Stimulated activated CD8-positive, alpha-beta memory T cell treated with anti-CD3 and anti-CD28 coated beads, Interleukin-12 subunit alpha, Interleukin-12 subunit beta, amount 100 ng/mL, for 4 hours (primary cell): Measurements from ENCODE around the gene ANO4.
"Not testable (repeated sequence)": the region's sequence is repeated elsewhere in the genome, so short reads cannot be mapped to it uniquely, and the experiment has no call there.

ENCODE experiments used
- DNase-seq: peaks from one replicate; pipeline ENCODE4 v3.0.0-alpha.2; 2020; ENCODE audit warnings: low read depth

Gene ANO4

DNA sequence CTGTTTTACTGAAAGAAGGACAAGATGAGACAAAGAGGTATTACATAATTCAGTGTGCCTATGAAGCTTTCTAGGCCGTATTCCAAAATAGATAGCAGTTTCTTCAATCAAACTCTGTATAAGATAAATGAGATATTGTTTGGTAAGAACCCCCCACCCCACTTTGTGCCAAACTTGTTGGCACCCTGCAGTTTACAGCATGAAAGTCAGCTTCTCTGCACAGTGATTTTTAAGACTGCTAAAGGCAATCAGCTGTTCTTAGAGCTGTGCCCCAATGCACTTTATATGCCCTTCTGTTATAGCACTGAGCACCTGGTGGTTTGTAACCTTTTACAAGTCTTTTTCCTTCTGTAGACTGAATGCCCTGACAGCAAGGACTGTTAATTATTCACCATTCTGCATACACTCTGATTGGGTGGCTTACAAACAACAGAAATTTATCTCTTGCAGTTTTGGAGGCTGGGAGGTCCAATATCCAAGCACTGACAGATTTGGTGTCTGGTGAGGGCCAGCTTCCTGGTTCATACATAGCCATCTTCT lies 76.7 kb downstream of the ANO4 start:
- no peak for DNase-seq

- no peak for DNase-seq
Observed at GRCh38 chr12:100875156-100875555, 80.6 kb downstream of the ANO4 start.

GRCh38 chr12:100875771-100876170 lies 81.2 kb downstream of the ANO4 start:
- DNase-seq = no peak

DNA sequence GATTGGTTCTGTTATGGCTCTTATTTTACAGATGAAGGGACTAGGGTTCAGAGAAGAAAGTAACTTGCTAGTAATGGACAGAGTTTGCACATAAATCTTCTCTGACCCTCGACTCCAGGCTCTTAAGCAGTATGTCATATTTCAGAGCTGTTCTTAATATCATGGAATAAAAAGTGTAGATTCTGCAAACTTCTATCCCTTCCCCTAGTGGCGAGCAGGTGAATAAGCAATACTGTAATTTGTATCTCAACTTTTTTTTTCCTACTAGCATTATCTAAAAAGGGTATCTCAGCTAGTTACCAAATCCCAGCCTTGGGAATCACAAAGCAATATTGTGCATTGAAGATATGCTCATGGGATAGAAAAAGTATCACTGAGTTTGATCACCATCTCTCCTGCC lies 83.2 kb downstream of the ANO4 start:
- no peak for DNase-seq

DNA sequence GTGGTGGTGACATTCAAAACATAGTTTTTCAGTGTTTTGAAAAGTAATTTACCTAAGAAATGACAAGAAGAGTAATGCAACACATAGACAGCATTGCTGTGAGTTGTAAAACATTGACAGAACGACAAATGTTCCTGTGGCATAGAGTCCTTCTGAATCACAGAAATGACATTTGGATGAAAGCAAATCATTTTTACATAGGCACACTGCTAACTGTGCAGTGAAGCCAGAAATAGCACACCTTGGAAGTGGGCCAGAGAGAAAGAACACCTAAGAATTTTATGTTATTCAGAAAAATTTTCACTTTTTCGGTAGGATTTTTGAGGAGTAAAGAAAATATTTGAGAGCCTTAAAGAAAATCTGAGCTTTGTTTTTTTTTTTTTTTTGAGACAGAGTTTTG lies 100.6 kb downstream of the ANO4 start:
- no peak for DNase-seq

- DNase-seq = no peak
Observed at GRCh38 chr12:100896192-100896591, 101.6 kb downstream of the ANO4 start.

DNA sequence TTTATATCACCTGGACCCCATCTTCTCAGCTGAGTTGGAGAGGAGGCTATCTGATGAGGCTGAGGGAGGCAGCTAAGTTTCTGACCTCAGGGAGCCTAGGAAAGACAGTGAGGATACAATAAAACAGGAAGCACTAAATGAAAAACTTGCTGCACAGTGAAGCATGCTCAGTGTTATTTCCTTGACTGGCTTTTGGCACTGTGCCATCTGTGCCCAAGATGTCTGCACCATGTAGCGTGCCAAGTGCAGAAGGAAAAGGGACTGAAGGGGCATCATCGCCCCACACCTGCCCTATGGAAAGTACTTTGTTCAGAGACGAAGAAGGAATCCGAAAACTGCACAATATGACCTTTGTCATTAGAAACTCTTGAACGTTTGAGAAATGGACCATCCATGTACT lies 102.7 kb downstream of the ANO4 start:
- no peak for DNase-seq

DNA sequence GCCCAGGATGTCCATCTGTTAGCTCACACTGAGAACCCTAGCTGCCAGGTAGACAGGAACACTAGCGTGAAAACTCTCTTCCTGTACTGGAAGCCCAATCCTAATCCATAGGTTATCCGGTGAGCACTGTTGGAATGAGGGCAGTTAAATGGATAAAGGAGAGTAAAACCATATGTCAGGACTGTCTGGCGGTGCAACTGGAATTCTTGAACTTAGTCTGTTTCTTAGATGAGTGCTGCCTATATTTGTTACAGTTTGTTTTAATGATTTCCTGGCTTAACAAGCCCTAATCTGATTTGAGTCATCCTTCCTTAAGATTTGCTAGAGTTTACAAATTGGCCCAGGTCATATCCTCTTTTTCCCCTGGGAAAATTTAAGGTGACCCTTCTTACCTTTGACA lies 104.7 kb downstream of the ANO4 start:
- no peak for DNase-seq

GRCh38 chr12:100900808-100901207 lies 106.2 kb downstream of the ANO4 start:
- DNase-seq = no peak

GRCh38 chr12:100901266-100901665 lies 106.7 kb downstream of the ANO4 start:
- no peak for DNase-seq

DNA sequence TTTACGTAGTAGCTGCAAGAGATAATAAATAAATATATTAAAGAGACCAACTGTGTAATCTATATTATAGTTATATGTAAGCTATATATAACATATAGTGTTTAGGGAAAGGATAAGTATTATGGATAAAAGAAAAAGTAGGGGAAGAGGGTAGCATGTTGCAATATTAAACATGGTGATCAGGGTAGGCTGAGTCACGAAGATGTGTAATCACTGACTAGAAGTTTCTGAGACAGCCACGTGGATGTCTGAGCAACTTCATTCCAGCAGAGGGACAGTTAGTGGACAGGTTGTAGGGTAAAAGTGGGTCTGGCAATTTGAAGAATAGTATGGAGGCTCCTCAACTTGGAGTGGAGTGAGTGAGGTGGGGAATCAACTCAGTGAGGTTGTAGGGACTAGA lies 109.7 kb downstream of the ANO4 start:
- DNase-seq = no peak

- DNase-seq = no peak
Observed at GRCh38 chr12:100908501-100908900, 113.9 kb downstream of the ANO4 start.

DNA sequence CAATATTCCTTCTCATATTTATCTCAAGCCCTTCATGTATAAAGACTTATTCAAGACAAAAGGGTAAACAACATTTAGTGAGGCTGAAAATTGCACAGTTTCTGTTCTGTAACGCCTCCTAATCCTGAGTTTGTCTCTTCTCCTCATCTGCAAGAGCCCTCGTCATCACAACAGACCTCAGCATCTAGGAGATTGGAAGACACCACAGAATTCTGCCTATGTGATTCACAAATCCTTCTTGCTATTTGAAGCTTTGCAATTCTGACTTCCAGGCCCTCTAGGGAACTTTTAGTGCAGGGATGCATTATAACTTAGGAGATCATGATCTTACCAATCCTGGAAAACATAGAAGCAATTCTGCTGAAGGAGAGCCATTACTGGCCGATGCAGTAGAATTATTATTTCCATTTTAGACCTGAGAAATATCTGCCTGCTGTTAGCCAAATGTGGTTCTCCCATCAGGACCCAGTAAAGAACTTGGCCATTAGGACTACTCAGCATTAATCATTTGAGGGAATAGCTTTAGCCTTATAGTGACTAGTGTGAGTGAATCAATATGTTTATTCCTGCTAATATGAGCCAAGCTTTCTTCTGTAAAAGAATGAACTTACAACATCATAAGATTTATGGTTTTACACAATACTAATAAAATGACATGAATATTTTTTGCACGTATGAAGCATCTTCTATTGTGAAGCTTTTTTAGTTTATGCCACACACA lies 119.5 kb downstream of the ANO4 start:
- DNase-seq = no peak

DNA sequence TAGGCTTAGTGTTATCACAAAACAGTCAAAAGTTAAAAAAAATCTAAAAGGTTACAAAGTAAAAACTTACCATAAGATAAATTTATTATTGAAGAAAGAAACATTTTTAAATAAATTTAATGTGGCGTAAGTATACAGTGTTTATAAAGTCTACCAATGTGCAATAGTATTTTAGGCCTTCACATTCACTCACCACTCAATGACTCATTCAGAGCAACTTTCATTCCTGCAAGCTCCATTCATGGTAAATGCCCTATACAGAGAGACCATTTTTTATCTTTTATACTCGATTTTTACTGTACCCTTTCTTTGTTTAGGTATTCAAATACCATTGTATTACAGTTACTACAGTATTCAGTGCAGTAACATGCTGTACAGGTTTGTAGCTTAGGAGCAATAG lies 124.5 kb downstream of the ANO4 start:
- DNase-seq = no peak

DNA sequence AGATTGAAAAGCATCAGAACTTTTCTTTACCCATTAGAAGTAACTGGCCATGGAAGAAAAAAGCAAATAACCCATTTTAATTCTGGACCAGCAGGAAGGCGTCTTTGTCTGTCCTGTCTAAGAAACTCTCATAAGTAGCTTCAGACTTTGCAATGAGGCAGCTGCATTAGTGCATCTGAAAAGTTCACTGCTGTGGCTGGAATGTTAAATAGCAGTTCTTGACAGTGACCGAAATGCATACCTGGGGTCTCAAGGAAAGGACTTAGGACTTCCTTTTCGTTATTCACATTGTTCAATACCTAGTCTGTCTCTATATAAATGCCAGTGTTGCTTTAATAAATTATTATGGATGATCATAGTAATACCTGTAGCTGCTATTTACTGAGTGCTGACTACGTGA lies 125.9 kb downstream of the ANO4 start:
- DNase-seq = no peak

GRCh38 chr12:100926669-100927248 lies 132.2 kb downstream of the ANO4 start:
- DNase-seq = no peak

DNA sequence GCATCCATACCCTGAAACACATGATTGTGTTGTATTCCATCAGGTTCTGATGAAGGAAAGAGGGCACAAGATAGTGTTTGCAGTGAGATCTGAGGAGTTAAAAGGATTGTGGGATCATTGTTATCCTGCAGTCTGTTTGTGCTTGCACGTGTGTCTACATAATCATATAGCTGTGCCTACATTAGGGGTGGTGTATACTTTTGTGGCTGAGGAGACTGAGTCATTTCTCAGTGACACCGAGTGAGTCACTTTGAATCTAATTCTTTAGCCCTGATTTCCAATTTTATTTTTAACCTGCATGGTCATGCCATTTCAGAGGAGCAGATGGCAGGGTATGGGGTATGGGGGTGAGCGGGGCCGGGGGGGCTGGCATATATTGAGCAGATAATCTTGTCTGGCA lies 133.2 kb downstream of the ANO4 start:
- no peak for DNase-seq

DNA sequence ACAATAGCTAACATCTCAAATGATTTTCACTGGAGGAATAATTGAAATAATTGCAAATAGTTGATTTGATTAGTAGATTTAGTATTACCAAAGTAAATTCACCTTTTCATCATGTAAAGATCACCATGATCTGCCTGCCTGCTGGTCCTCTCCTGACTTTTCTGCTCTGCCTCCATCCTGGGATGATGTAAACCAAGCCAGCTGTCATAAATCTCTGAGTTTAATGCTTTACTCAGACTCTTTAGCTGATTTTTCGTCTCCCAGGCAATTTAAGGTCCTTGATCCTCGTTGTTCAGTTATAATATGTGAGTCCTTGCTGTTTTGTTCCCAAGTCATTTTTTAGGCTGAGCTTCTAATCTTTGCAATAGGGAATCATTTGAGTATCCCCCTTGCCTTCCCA lies 138.0 kb downstream of the ANO4 start:
- no peak for DNase-seq

- not testable (repeated sequence) for DNase-seq
Observed at GRCh38 chr12:100933531-100933930, 139.0 kb downstream of the ANO4 start.

DNA sequence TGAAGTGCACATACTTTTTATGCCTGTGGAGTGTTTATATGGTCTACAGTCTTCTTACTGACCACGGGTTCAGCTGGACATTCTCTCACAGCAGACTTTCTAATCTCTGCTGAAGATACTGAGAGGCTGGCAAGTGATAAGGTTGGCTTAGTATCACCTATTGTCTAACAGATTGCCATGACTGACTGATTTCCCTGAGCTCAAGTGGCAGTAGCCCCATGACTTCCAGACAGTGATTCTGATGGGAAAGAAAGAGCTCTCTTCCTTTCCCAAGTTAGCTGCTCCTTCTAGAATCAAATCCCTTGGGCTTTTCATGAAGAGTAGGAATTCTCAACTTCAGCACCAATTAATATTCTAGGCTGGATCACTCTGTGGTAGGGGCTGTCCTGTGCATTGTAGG lies 141.4 kb downstream of the ANO4 start:
- DNase-seq = no peak

DNA sequence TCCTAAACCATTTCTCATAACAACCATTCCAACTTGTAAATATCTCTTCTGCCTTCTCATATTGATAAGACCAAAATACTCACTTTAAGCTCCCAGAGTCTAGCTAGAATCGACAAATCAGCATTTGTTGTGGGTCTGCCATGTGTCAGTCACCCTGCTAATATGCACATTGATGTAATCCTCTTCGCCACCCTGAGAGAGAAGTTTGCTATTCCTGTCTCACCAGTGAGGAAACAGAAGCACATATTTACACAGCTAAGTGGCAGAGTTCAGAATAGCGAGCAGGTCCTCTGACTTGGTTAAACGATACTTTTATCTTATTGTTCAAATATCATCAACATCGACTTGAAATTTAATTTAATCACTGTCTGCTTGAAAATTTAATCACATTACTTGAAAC lies 142.1 kb downstream of the ANO4 start:
- no peak for DNase-seq

- DNase-seq = no peak
Observed at GRCh38 chr12:100940503-100940902, 145.9 kb downstream of the ANO4 start.

DNA sequence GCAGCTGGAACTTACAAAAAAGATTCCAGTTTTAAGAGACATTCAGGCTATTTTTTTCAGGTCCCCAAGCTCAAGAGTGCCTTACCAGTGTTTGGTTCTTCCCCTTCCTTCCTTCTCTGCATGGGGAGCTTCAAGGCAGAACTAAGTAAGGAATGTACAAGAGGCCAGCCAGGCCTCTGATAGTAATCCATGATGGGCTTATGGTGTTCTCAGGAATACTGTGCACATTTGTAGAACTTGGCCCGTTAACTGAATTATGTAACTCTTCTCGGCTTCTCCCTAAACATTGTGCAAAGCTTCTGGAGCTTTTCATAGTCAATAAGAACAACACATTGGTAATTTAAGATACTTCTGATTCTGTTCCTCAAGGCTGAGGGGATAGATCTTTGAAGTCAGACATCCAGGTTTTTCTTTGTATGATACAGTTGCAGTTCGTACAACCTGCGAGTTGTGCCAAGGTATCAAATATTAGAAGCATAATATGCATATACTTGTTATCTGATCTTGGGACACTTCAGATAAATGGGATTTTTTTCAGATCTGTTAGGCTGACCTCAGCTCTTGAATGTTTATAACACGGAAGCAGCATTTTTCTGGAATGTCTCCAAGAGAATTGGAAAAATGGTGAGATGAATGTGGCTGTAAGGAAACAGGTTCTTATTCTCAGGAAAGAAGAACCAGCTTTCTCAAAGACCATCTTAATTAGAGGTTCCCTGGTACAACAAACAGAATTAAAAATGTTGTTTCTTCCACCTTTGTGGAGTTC lies 148.6 kb downstream of the ANO4 start:
- no peak for DNase-seq
